UCSD-AML1 (cell line): Measurements from ENCODE around the gene CSNK2A1.
A peak's percentile ranks its signal among the peaks of the same experiment; 100 is the strongest.
"Not testable (repeated sequence)": the region's sequence is repeated elsewhere in the genome, so short reads cannot be mapped to it uniquely, and the experiment has no call there.

Experiments used
- DNase-seq: peaks from one replicate; lab custom pipeline; 2025; ENCODE audit not compliant: unreplicated experiment; lab: John Stamatoyannopoulos, UW

CSNK2A1 gene

GRCh38 chr20:496126-496696 lies 47.4 kb downstream of the CSNK2A1 start:
- DNase-seq, result no peak

GRCh38 chr20:492159-492558 lies 51.4 kb downstream of the CSNK2A1 start:
- DNase-seq, result no peak

GRCh38 chr20:487655-488054 lies 55.9 kb downstream of the CSNK2A1 start:
- DNase-seq, result no peak

DNA sequence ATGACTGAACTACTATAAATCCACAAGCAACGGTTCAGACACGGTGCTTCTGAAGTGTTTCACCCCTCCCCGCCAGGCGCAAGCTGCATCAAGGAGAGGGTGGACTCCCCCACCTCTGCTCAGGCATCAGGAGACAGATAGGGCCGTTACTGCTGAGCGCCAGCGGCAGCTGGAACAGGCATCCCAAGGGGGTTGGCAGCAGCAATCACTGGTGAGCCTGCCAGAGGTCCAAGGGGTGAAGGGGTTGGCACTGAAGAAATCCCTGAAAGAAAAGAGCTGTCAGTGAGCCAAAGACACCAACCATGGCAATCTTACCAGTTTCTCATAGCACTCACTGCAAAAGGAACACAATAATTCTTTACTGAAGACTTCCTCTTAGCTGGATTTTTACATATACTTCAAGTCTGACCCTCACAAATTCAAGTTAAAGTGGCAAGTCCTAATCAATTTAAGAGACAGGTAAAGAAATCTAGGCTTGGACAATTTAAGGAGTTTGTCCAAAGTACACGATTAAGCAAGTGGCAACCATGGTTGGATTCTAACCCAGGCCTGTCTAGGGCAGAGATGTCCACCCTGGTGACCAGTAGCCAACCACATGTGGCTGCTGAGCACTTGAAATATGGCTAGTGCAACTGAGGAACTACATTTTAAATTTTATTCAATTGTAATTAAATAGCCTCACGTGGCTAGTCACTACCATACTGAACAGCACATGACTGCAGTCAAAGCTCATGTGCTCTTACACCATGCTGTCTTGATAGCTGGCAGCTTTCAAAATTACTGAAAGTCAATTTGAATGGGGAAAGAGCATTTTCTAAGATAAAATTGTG lies 59.6 kb downstream of the CSNK2A1 start:
- no peak for DNase-seq

DNA sequence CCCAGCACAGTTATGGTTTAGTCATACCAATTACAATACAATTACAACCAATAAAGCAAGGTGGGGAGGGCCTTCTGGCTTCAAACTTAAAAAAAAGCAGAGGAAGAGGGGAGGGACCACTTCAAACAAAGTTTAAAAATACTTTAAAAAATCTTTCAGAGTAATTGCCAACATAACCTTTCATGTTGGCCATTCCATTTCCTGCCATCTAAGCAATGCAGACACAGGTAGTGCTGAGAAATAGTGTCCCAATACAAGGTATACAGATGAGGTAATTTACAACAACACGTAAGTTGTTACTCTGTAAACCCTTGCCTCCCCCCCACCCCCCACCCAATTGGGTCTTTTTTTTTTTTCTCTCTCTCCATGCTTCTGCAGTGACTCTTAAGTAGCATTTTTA lies 62.4 kb downstream of the CSNK2A1 start:
- DNase-seq, result no peak

DNA sequence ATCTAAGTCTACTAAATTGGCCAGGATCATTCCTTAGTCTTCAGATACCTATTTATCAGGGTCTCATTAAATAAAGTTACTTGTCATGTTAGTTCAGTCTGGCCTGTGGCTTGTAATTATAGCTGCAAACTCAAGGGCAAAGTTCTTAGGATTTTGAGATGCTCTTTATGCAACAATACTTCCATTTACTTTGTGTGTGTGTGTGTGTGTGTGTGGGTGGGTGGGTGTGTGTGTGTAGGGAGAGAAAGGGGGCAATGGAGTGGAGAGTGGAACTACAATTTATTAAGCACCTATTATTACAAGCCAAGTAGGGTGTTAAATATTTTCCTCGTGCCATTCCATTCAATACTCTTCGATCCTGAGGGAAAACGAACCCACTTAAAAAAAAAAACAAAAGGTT lies 63.5 kb downstream of the CSNK2A1 start:
- no peak for DNase-seq

GRCh38 chr20:479487-479886 lies 64.1 kb downstream of the CSNK2A1 start:
- no peak for DNase-seq

- no peak for DNase-seq
Observed at GRCh38 chr20:478949-479429, 64.6 kb downstream of the CSNK2A1 start.

DNA sequence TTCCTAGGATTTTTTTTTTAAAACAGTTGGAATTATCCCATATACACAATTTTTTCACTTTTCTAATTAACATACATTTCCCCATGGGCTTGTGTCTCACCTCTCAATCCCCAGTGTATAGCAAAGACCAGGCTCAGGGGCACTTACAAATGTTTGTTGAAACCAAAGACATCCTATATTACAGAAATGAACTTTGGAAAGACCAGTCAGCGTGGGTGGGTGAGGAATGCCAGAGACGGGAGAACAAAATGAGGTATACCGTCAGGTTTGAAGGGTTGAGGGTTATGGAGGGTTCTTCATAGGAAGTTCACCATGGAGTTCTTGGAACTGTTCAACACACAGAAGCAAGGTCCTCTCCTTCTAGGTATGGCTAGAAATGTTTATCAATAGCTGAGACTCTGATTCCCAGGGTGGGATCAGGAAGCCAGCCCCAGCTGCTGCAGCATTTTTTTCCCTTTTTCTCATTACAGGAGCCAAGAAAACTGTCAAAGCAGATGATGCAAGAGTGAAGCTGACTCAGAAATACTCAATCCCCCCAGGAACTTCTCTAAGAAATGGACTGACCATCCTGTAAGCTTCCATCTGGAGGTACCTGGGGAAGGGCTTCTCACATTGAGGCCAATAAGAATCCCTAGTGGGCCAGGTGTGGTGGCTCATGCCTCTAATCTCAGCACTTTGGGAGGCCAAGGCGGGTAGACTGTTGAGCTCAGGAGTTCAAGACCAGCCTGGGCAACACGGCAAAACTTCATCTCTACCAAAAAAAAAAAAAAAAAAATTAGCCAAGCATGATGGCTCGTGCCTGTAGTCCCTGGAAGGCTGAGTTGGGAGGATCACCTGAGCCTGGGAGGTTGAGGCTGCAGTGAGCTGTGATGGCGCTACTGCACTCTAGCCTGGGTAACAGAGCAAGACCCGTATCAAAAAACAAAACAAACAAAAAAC lies 65.3 kb downstream of the CSNK2A1 start:
- no peak for DNase-seq

DNA sequence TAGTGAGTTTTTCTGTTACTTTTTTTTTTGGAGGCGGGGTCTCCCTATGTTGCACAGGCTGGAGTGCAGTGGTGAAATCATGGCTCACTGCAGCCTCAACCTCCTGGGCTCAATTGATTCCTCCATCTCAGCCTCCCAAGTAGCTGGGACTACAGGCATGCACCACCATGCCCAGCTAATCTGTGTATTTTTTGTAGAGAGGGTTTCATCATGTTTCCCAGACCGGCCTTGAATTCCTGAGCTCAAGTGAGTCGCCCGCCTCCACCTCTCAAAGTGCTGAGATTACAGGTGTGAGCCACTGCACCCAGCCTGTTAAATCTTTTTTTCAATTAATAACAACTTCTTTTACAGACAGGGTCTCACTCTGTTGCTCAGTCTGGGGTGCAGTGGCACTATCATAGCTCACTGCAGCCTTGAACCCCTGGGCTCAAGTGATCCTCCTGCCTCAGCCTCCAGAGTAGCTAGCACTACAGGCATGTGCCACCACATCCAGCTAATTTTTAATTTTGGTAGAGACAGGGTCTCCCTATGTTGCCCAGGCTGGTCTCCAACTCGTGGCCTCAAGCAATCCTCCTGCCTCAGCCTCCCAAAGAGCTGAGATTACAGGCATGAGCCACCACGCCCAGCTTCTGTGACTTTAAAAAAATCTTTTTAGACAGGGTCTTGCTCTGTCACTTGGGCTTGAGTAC lies 66.9 kb downstream of the CSNK2A1 start:
- not testable (repeated sequence) for DNase-seq

GRCh38 chr20:475463-476357 lies 67.9 kb downstream of the CSNK2A1 start:
- DNase-seq, result no peak

DNA sequence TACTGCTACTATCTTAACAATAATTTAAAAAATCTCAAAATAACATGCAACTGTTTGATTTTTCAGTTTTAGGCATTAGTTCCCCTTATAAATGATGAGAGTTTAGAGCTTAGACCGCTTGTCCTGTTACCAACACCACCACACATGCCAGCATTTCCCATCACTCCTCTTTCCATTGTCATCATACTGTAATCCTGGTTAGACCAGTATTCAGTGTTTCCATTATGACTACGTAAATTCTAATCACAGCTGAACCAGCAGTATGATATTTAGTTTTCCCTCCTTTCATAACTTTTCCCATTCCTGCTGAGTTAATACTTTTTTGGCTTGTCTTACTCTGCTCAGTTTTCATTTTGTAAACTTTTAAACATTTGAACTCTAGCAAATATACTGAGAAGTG lies 69.0 kb downstream of the CSNK2A1 start:
- DNase-seq, result no peak

- DNase-seq, result no peak
Observed at GRCh38 chr20:472889-473292, 70.7 kb downstream of the CSNK2A1 start.

GRCh38 chr20:472137-472846 lies 71.3 kb downstream of the CSNK2A1 start:
- DNase-seq, result no peak

DNA sequence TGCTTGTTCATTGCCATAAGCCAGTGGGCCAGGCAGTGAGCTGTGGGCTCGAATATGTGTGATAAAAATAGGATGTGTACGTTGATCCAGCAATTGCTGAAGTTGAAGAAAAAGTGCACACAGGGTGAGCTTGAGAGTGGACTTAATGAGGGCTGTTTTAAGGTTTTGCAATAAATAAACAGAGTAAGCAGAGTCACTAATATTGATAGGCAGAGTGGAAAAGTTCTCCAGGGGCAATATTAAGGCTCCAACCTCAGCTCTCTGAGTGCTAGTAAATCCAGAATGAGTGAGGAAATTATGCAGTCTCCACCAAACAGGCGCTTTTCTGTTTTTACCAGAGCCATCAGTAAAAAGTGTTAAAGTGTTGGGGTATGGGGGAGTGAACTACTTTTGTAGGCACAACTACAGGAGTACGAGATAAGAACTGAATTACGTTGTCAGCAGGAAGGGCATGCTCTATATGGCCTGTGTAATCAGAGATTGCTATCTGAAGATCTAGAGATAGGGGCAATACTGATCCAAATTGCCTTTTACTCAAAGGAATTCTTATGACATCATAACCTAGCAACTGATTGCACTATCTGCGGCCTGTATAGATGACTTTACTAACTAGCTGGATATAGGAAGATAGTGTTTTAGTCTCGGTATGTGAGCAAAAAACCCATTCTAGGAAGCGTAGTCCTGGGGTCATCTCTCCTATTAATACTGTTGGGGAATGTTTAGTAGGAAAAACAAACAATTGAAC lies 73.7 kb downstream of the CSNK2A1 start:
- no peak for DNase-seq

DNA sequence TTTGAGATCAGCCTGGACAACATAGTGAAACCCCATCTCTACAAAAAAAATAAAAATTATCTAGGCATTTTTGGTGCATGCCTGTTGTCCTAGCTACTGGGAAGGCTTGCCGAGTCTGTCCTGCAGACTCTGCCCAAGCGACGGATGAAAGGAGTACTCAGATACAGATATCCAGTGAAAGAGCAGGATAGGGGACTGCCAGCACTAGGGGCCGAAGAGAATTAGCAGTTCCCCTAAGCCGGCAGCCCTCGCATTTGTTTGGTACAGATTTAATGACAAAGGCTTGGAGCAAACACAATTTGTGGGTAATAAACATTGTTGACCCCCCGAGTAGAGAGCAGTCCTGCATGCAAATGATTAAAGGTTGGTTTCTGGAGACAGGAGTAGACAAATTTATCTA lies 75.8 kb downstream of the CSNK2A1 start:
- no peak for DNase-seq

DNA sequence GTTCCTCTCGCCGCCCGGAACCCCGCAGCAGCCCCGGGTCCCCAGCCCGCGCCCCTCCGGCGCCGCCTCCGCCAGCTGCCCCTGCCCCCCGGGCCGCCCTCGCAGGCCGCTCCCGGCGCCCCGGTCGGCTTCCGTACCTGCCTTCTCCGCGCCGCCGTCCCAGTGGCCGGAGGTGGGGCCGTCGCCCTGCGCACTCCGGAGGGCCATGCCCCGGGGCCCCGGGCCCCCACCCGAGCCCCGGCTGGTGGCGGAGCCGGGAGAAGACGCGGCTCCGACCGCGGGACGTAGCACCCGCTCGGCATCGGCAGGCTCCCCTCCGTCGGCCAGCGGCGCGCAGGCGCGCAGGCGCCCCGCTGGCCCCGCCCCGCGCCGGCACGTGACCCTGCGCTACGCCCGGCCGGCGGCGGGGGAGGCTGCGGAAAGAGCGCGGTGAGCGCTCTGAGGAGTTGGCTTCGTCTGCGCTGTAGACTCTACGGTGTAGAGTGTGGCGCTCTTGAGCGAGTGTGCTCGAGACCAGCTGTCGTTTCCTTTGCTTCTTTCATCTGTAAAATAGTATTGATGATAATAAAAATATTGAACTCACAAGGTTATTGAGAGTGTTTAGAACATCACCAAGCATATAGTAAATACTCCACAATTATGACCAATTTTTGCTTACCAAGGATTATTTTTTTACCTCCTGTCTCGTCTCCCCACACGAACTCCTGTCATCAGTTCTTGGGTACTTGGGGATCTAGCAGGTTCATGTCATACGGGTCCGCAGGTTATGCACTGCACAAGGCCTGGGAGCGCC lies 81.2 kb downstream of the CSNK2A1 start, which contains the start of gene TBC1D20:
Gene TBC1D20 (minus strand): TSS at position 335 of the 793 bp plus-strand sequence. CDS start 128 bp downstream, at position 207.
- DNase-seq, result peak; percentile 92
